ENCODE measurements around the gene PACSIN3. TPM values are rescaled to one million over a fixed set of nuclear protein-coding genes. Genes with fewer than 3 reads are reported as not detected.

PACSIN3 gene
- total RNA-seq, 1 donor: 12.7 TPM

DNA sequence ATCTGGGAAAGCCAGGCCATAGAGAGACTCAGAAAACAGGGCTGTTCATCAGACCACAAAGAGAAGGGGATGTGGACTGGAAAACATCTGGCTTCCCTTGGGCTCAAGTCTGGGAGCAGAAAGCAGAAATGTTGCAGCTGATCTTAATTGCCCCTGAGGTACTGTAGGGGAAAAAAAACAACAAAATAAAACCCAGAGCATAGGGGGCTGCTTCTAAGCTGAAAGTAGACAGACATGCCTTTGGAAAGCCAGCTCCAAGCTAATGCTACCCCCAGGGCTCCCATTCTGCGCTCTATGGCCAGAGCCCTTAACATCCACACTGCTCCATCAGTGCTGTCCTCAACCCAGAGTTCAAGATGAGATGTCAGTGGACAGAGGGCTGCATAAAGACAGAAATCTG is 2.0 kb upstream of the PACSIN3 start:
- Histone ChIP-seq H3K9me3 (ENCODE audit: low read depth, low read length) (no peaks in the 10 kb centered on the region), H3K4me3 (ENCODE audit: insufficient read depth, low read length) (no peak overlapping the region), H3K4me1 (ENCODE audit: insufficient read depth, low read length) (peaks cover 31% of the 10 kb centered on the region), H3K27me3 (ENCODE audit: insufficient read depth, low read length) (no peaks in the 10 kb centered on the region), H3K79me2 (ENCODE audit: insufficient read depth, low read length) (peaks cover 2% of the 10 kb centered on the region), H2AFZ (ENCODE audit: low read length) (no peak overlapping the region), H3K4me2 (ENCODE audit: insufficient read depth, low read length) (no peak overlapping the region), H3K27ac (ENCODE audit: low read depth, low read length) (peak overlapping the region; percentile 3), H4K20me1 (ENCODE audit: insufficient read depth, low read length) (no peaks in the 10 kb centered on the region), H3K36me3 (ENCODE audit: insufficient read depth, low read length) (no peaks in the 10 kb centered on the region)
- DNase-seq (ENCODE audit: insufficient read length, low spot score, missing footprints): peak; percentile 68
- TF ChIP-seq, protein P1, sequence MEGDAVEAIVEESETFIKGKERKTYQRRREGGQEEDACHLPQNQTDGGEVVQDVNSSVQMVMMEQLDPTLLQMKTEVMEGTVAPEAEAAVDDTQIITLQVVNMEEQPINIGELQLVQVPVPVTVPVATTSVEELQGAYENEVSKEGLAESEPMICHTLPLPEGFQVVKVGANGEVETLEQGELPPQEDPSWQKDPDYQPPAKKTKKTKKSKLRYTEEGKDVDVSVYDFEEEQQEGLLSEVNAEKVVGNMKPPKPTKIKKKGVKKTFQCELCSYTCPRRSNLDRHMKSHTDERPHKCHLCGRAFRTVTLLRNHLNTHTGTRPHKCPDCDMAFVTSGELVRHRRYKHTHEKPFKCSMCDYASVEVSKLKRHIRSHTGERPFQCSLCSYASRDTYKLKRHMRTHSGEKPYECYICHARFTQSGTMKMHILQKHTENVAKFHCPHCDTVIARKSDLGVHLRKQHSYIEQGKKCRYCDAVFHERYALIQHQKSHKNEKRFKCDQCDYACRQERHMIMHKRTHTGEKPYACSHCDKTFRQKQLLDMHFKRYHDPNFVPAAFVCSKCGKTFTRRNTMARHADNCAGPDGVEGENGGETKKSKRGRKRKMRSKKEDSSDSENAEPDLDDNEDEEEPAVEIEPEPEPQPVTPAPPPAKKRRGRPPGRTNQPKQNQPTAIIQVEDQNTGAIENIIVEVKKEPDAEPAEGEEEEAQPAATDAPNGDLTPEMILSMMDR (IDR thresholded peaks at IDR 0.05; ENCODE audit: extremely low read depth, low read depth, low read length): no peak

DNA sequence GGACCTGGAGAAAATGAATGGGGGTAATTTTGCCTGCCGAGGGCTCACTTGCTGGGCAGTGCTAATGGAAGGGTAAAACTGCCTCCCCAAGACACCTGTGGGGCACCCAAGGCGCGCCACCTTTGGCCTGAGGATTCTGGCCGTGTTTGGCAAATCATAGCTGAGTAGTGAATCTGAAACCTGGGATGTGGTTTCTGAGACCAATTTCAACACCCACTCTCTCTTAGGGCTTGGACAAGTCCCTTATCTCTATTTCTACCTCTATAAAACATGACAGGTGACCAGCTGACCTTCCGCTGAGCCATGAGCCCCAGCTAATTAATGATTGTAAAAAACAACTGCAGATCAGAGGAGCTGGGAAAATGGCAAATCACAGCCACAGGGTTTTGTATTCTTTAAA is 1.5 kb upstream of the PACSIN3 start:
- peak overlapping the region; percentile 77 for H3K4me3 ChIP-seq (ENCODE audit: insufficient read depth, low read length)
- H3K9me3 ChIP-seq (ENCODE audit: low read depth, low read length): no peaks in the 10 kb centered on the region
- peaks cover 2% of the 10 kb centered on the region for H3K79me2 ChIP-seq (ENCODE audit: insufficient read depth, low read length)
- peak overlapping the region; percentile 79 for H3K4me2 ChIP-seq (ENCODE audit: insufficient read depth, low read length)
- no peaks in the 10 kb centered on the region for H4K20me1 ChIP-seq (ENCODE audit: insufficient read depth, low read length)
- no peaks in the 10 kb centered on the region for H3K27me3 ChIP-seq (ENCODE audit: insufficient read depth, low read length)
- H3K4me1 ChIP-seq (ENCODE audit: insufficient read depth, low read length): peaks cover 31% of the 10 kb centered on the region
- H3K36me3 ChIP-seq (ENCODE audit: insufficient read depth, low read length): no peaks in the 10 kb centered on the region
- peak overlapping the region; percentile 68 for H2AFZ ChIP-seq (ENCODE audit: low read length)
- peak overlapping the region; percentile 3 for H3K27ac ChIP-seq (ENCODE audit: low read depth, low read length)
- TF ChIP-seq, protein P1 (IDR thresholded peaks at IDR 0.05; ENCODE audit: extremely low read depth, low read depth, low read length): no peak
- peak; percentile 73 for DNase-seq (ENCODE audit: insufficient read length, low spot score, missing footprints)

DNA sequence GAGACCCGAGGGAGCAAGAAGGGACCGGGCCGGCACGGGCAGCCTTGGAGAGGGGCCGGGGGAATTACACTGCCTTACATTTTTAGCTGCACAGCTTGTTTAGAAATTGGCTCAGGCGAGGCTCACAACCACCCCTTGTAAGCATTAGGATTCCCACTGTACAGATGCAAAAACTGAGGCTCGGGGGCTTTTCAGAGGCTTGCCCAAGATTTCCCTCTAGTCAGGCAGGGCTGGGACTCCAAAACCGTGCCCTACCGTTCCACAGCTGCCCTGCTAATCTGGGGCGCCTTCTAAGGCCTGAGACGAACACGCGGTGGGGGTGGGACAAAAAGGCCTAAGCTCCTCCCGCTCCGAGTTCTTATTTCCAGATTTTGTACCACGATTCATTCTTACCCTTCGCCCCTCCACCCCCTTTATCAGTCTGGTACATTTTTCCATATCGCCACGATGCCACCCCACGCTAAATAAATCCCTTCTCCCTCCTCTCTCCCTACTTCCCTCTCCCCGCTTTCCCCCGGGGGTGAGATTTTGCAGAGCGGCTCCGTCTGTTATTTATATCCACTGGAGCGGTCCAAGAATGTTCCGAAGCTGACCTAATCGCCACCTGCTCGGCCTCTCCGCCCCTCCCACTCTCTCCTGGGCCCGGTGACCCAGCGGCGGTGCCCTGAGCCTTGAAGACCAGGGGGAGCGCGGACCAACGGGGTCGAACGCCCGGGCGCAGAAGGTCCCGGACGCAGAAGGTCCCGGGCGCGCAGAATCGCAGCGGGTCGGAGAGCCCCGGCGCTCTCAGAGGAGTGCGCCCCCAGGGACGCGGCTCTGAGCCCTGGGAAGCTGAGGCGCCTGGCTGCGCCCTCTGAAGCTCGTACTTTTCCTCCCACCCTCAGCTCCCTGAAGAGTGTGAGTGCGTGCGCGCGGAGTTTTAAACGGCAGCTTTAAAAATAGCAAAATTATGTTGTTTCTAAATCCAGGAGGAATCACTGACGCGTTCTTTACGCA is 764 bp upstream of the PACSIN3 start:
- Histone ChIP-seq H4K20me1 (ENCODE audit: insufficient read depth, low read length) (no peaks in the 10 kb centered on the region), H3K36me3 (ENCODE audit: insufficient read depth, low read length) (no peaks in the 10 kb centered on the region), H3K9me3 (ENCODE audit: low read depth, low read length) (no peaks in the 10 kb centered on the region), H3K4me1 (ENCODE audit: insufficient read depth, low read length) (peaks cover 31% of the 10 kb centered on the region), H3K4me2 (ENCODE audit: insufficient read depth, low read length) (peak overlapping the region; percentile 79), H3K4me3 (ENCODE audit: insufficient read depth, low read length) (peak overlapping the region; percentile 77), H3K27ac (ENCODE audit: low read depth, low read length) (peak overlapping the region; percentile 3), H2AFZ (ENCODE audit: low read length) (peak overlapping the region; percentile 68), H3K27me3 (ENCODE audit: insufficient read depth, low read length) (no peaks in the 10 kb centered on the region), H3K79me2 (ENCODE audit: insufficient read depth, low read length) (peaks cover 2% of the 10 kb centered on the region)
- TF ChIP-seq, protein P1 (IDR thresholded peaks at IDR 0.05; ENCODE audit: extremely low read depth, low read depth, low read length): no peak
- peak; percentile 90 for DNase-seq (ENCODE audit: insufficient read length, low spot score, missing footprints)
